Natural killer cell (primary cell): ENCODE data around the gene CIAO3. TPM values are rescaled to one million over a fixed set of nuclear protein-coding genes. Genes with fewer than 3 reads are reported as not detected.

ENCODE experiments used
- ATAC-seq, 3 donors: fragments of 150-1000 bp in 2 of 3; fragments of 200-7000 bp in 1 of 3; cut with Tn5 transposase; 1 replicate in 1 of 3; 2 replicates in 2 of 3; pipeline ENCODE4 v1.10.0; 2021; ENCODE audit warnings: mild to moderate bottlenecking in 2 of 3, moderate library complexity in 2 of 3
- DNase-seq, 2 donors: peaks; one replicate each; pipeline versions ENCODE4 v3.0.0 to v3.0.0-alpha.2; 2013 to 2021; ENCODE audit warnings: mixed read lengths in 1 of 2
- H3K27ac ChIP-seq: one replicate; pipeline ENCODE4 v1.5.1; 2013; ENCODE audit warnings: mild to moderate bottlenecking, low read length
- H3K27me3 ChIP-seq: one replicate; pipeline ENCODE4 v1.6.1; 2013; ENCODE audit warnings: low read length; ENCODE audit not compliant: control insufficient read depth, insufficient read depth
- H3K36me3 ChIP-seq: one replicate; pipeline ENCODE4 v1.6.1; 2013; ENCODE audit warnings: low read length; ENCODE audit not compliant: control insufficient read depth, insufficient read depth
- H3K4me1 ChIP-seq: one replicate; pipeline ENCODE4 v1.6.1; 2013; ENCODE audit warnings: low read length; ENCODE audit not compliant: control insufficient read depth, insufficient read depth
- H3K4me3 ChIP-seq: one replicate; pipeline ENCODE4 v1.5.1; 2013; ENCODE audit warnings: low read length
- H3K9me3 ChIP-seq: one replicate; pipeline ENCODE4 v1.6.1; 2013; ENCODE audit warnings: low read length; ENCODE audit not compliant: control insufficient read depth, insufficient read depth
- H3K27ac Mint-ChIP-seq, 2 donors: one replicate each; pipeline ENCODE4 v1.8.0; 2022; ENCODE audit warnings: mild to moderate bottlenecking in 2 of 2, mixed read lengths in 2 of 2, moderate library complexity in 1 of 2
- H3K27me3 Mint-ChIP-seq, 2 donors: one replicate each; pipeline ENCODE4 v1.8.0; 2022; ENCODE audit warnings: low read depth in 2 of 2, mixed read lengths in 2 of 2
- H3K36me3 Mint-ChIP-seq: one replicate; pipeline ENCODE4 v1.8.0; 2022; ENCODE audit warnings: mixed read lengths
- H3K4me1 Mint-ChIP-seq, 2 donors: one replicate each; pipeline ENCODE4 v1.8.0; 2022; ENCODE audit warnings: mixed read lengths in 2 of 2
- H3K4me3 Mint-ChIP-seq: one replicate; pipeline ENCODE4 v1.8.0; 2022; ENCODE audit warnings: mild to moderate bottlenecking, moderate library complexity, mixed read lengths
- H3K9me3 Mint-ChIP-seq, 2 donors: one replicate each; pipeline ENCODE4 v1.8.0; 2022; ENCODE audit warnings: mixed read lengths in 2 of 2
- CTCF ChIP-seq: fragments of 200-600 bp; IDR thresholded peaks from one replicate; pipeline ENCODE4 v1.8.0; 2022; ENCODE audit warnings: antibody characterized with exemption
- WGBS: methylation state at CpG from one replicate; pipeline ENCODE4 v1.1.7; 2013; ENCODE audit warnings: missing lambda C conversion rate; ENCODE audit not compliant: insufficient coverage; 5-methylcytosine and 5-hydroxymethylcytosine counted together
- intact Hi-C: fragments of 100-400 bp; cut with micrococcal nuclease; formaldehyde crosslinking; loops from one replicate; pipeline ENCODE4 v1.14.2; 2022
- total RNA-seq, 4 donors: library from RNA; stranded (reverse); fragments of 120-200 nt in 1 of 4; gene quantifications; one replicate each; pipeline versions ENCODE4 v1.2.3 to v1.2.4, GENCODE V29; 2013 to 2022

The CIAO3 gene
- total RNA-seq, 3 donors from 2014 or later (not counting 1 experiment from before 2014, with no cell fraction given) = 36.9 to 39.8 (median 37.5) TPM

GRCh38 chr16:750485-750884 is 9.7 kb upstream of the CIAO3 start:
- 90% methylated on average over 9 of the region's 9 CpGs for WGBS
- Mint-ChIP-seq H3K9me3 (no peaks in the 10 kb centered on the region), H3K27ac (no peak overlapping the region), H3K4me1 (no peaks in the 10 kb centered on the region), H3K27me3 (no peaks in the 10 kb centered on the region), H3K4me3 (no peak overlapping the region), H3K36me3 (no peaks in the 10 kb centered on the region)
- DNase-seq (no peak), ATAC-seq (no peak)
- no peaks in the 10 kb centered on the region for H3K4me1 ChIP-seq
- TF ChIP-seq CTCF = no peak
- no peaks in the 10 kb centered on the region for H3K36me3 ChIP-seq
- no peak overlapping the region for H3K4me3 ChIP-seq
- no peak overlapping the region for H3K27ac ChIP-seq
- no peaks in the 10 kb centered on the region for H3K27me3 ChIP-seq
- intact Hi-C loops = no loop called here
- no peaks in the 10 kb centered on the region for H3K9me3 ChIP-seq

GRCh38 chr16:749010-749409 is 8.2 kb upstream of the CIAO3 start:
- Histone ChIP-seq H3K27me3 (no peaks in the 10 kb centered on the region), H3K4me1 (no peaks in the 10 kb centered on the region), H3K9me3 (no peaks in the 10 kb centered on the region), H3K36me3 (no peaks in the 10 kb centered on the region), H3K4me3 (no peak overlapping the region), H3K27ac (no peak overlapping the region)
- no peaks in the 10 kb centered on the region for H3K9me3 Mint-ChIP-seq
- intact Hi-C loops = no loop called here
- DNase-seq (no peak), ATAC-seq (no peak)
- 70% methylated on average over 6 of the region's 6 CpGs for WGBS
- no peaks in the 10 kb centered on the region for H3K27me3 Mint-ChIP-seq
- H3K36me3 Mint-ChIP-seq = no peaks in the 10 kb centered on the region
- TF ChIP-seq CTCF = no peak
- H3K4me1 Mint-ChIP-seq = no peaks in the 10 kb centered on the region
- H3K27ac Mint-ChIP-seq = no peak overlapping the region
- H3K4me3 Mint-ChIP-seq = no peak overlapping the region

- DNase-seq (no peak), ATAC-seq (no peak)
- intact Hi-C loops = no loop called here
- Histone ChIP-seq H3K27ac (no peak overlapping the region), H3K27me3 (no peaks in the 10 kb centered on the region), H3K9me3 (no peaks in the 10 kb centered on the region), H3K36me3 (no peaks in the 10 kb centered on the region), H3K4me3 (no peak overlapping the region), H3K4me1 (no peaks in the 10 kb centered on the region)
- no peak for TF ChIP-seq CTCF
- H3K4me1 Mint-ChIP-seq = no peaks in the 10 kb centered on the region
- no peak overlapping the region for H3K4me3 Mint-ChIP-seq
- WGBS = 83% methylated on average over 39 of the region's 39 CpGs
- H3K27ac Mint-ChIP-seq = no peak overlapping the region
- H3K27me3 Mint-ChIP-seq = no peaks in the 10 kb centered on the region
- no peaks in the 10 kb centered on the region for H3K36me3 Mint-ChIP-seq
- H3K9me3 Mint-ChIP-seq = no peaks in the 10 kb centered on the region
Observed at GRCh38 chr16:747978-748746, 7.4 kb upstream of the CIAO3 start.

GRCh38 chr16:746637-747036 is 5.8 kb upstream of the CIAO3 start:
- no peak for DNase-seq
- Histone ChIP-seq H3K27ac (no peak overlapping the region), H3K4me3 (no peak overlapping the region), H3K36me3 (no peaks in the 10 kb centered on the region), H3K4me1 (no peaks in the 10 kb centered on the region), H3K9me3 (no peaks in the 10 kb centered on the region), H3K27me3 (no peaks in the 10 kb centered on the region)
- no peak for ATAC-seq
- H3K27me3 Mint-ChIP-seq = no peaks in the 10 kb centered on the region
- H3K4me3 Mint-ChIP-seq = no peak overlapping the region
- H3K4me1 Mint-ChIP-seq = no peaks in the 10 kb centered on the region
- intact Hi-C loops = no loop called here
- no peaks in the 10 kb centered on the region for H3K9me3 Mint-ChIP-seq
- H3K36me3 Mint-ChIP-seq = no peaks in the 10 kb centered on the region
- WGBS = 94% methylated on average over 13 of the region's 13 CpGs
- H3K27ac Mint-ChIP-seq = no peak overlapping the region
- TF ChIP-seq CTCF = no peak
